Right renal pelvis (tissue), 4 donors: ENCODE data around the gene TRIM29. TPM values are rescaled to one million over a fixed set of nuclear protein-coding genes. Genes with fewer than 3 reads are reported as not detected.

ENCODE experiments used
- DNase-seq, 4 donors: peaks; one replicate each; pipeline ENCODE4 v3.0.0-alpha.2; 2013; ENCODE audit warnings: low read depth in 4 of 4, low spot score in 3 of 4, missing footprints in 1 of 4
- polyA plus RNA-seq, 4 donors: library from polyadenylated mRNA; unstranded; fragments of 120-200 nt; gene quantifications; one replicate each; pipeline ENCODE4 v1.2.1, GENCODE V29; 2013; ENCODE audit not compliant: insufficient read length in 4 of 4

TRIM29 gene
- polyA plus RNA-seq, 4 donors, result 0.72 to 3.9 (median 2.4) TPM

GRCh38 chr11:120125509-120125908 lies 12.4 kb downstream of the TRIM29 start:
- no peak for DNase-seq

- no peak for DNase-seq
Measured at GRCh38 chr11:120125024-120125423, 12.9 kb downstream of the TRIM29 start.

- DNase-seq, result no peak
Measured at GRCh38 chr11:120124355-120124754, 13.6 kb downstream of the TRIM29 start.

- DNase-seq, result no peak
Measured at GRCh38 chr11:120123946-120124345, 14.0 kb downstream of the TRIM29 start.

- no peak for DNase-seq
Measured at GRCh38 chr11:120122924-120123683, 14.8 kb downstream of the TRIM29 start.

- no peak for DNase-seq
Measured at GRCh38 chr11:120121914-120122473, 15.9 kb downstream of the TRIM29 start.

GRCh38 chr11:120121336-120121735 lies 16.6 kb downstream of the TRIM29 start:
- DNase-seq, result no peak

GRCh38 chr11:120120805-120121335 lies 17.0 kb downstream of the TRIM29 start:
- no peak for DNase-seq

- no peak for DNase-seq
Measured at GRCh38 chr11:120119121-120119520, 18.8 kb downstream of the TRIM29 start.

- DNase-seq, result no peak
Measured at GRCh38 chr11:120117991-120118390, 19.9 kb downstream of the TRIM29 start.

- no peak for DNase-seq
Measured at GRCh38 chr11:120116966-120117365, 20.9 kb downstream of the TRIM29 start.

- DNase-seq, result no peak
Measured at GRCh38 chr11:120115272-120116000, 22.5 kb downstream of the TRIM29 start.

GRCh38 chr11:120112174-120112796 lies 25.6 kb downstream of the TRIM29 start:
- DNase-seq, result no peak

- DNase-seq, result no peak
Measured at GRCh38 chr11:120109531-120109930, 28.4 kb downstream of the TRIM29 start.

- DNase-seq, result no peak
Measured at GRCh38 chr11:120108785-120109168, 29.1 kb downstream of the TRIM29 start.

- peak in 1 of 4 donors; percentile 59 for DNase-seq
Measured at GRCh38 chr11:120108154-120108784, 29.6 kb downstream of the TRIM29 start.

GRCh38 chr11:120107692-120108091 lies 30.2 kb downstream of the TRIM29 start:
- no peak for DNase-seq

GRCh38 chr11:120106354-120107150 lies 31.4 kb downstream of the TRIM29 start:
- DNase-seq, result no peak

GRCh38 chr11:120105576-120105975 lies 32.3 kb downstream of the TRIM29 start:
- no peak for DNase-seq
